HG02642 (cell line): Measurements from ENCODE around the gene SLC22A5.

Source experiments
- ATAC-seq: cut with Tn5 transposase; IDR thresholded peaks from one replicate; pipeline ENCODE4 v1.9.1; 2021; ENCODE audit warnings: mild to moderate bottlenecking; ENCODE audit not compliant: unreplicated experiment, poor library complexity

SLC22A5 gene

DNA sequence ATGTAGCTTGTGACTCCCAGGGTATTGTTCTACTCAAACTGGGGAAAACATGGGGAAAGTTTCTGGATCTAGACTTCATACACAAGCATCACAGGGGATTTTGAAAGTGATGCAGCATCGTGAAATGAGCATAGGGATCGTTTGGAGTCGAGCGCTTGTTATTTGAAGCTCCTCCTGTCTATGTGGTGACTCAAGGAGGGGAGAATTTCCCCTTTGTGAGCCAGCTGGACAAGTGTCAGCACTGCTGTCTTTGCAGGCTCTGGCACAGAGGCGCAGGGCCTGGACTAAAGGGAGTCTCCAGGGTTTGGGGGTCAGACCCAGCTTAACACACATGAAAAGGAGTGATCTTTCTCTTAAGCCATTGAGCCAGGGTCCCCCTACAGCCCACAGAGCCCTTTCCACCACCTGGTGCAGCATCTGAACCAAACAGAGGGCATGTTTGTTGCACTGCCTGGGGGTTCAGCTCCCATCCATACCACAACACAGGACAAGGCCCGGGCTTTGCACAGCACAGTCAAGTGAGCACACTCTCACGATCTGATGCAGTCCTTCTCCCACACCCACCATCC lies 70.1 kb downstream of the SLC22A5 start:
- no peak for ATAC-seq

DNA sequence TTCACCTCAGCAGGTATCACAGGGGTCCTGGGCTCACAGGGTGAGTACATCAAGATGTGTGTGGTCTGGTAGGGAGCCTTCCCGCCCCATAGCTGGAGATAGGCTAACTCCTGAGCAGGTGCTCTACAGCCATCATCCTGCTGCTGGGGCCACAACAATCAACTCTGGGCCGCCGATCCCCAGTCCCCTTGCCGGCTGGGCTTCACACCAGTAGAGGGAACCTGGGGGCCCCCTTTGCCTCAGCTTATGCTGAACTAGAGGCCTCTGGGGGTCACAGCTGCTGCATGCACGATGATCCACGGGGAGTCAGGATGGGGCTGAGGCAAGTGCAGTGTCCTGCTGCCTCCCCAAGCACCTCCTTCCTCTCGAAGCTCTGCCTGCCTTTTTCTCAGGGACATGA lies 74.6 kb downstream of the SLC22A5 start:
- no peak for ATAC-seq
